ENCODE results near the gene LPP.

Gene LPP

GRCh38 chr3:188853856-188854771 lies 700.2 kb downstream of the LPP start:
- Histone ChIP-seq H3K9ac (ENCODE audit: insufficient read length) (no peak overlapping the region), H3K27ac (peak overlapping the region; percentile 34; the same call in 1 of the 2 replicates), H3K36me3 (ENCODE audit: insufficient read depth, low read length) (no peaks in the 10 kb centered on the region), H3K9me3 (ENCODE audit: low read depth, low read length) (no peaks in the 10 kb centered on the region), H3K4me3 (no peak overlapping the region)
- TF ChIP-seq EZH2 (IDR thresholded peaks at IDR 0.05) (no peak), FOXP2 (optimal IDR thresholded peaks at IDR 0.05; ENCODE audit: control extremely low read depth, extremely low read length, insufficient read depth) (no peak), POLR2AphosphoS5 (IDR thresholded peaks at IDR 0.05; ENCODE audit: borderline replicate concordance, low read depth, low read length) (no peak)
- DNase-seq (ENCODE audit: low read depth, low spot score): no peak

- no peak overlapping the region for H3K4me3 ChIP-seq
- H3K36me3 ChIP-seq (ENCODE audit: insufficient read depth, low read length): no peaks in the 10 kb centered on the region
- DNase-seq (ENCODE audit: low read depth, low spot score): no peak
- no peak overlapping the region for H3K27ac ChIP-seq
- TF ChIP-seq POLR2AphosphoS5 (IDR thresholded peaks at IDR 0.05; ENCODE audit: borderline replicate concordance, low read depth, low read length) (no peak), FOXP2 (optimal IDR thresholded peaks at IDR 0.05; ENCODE audit: control extremely low read depth, extremely low read length, insufficient read depth) (no peak), EZH2 (IDR thresholded peaks at IDR 0.05) (no peak)
- no peaks in the 10 kb centered on the region for H3K9me3 ChIP-seq (ENCODE audit: low read depth, low read length)
- H3K9ac ChIP-seq (ENCODE audit: insufficient read length): no peak overlapping the region
Measured at GRCh38 chr3:188854772-188855149, 700.8 kb downstream of the LPP start.

- Histone ChIP-seq H3K27ac (no peak overlapping the region), H3K9ac (ENCODE audit: insufficient read length) (no peak overlapping the region), H3K36me3 (ENCODE audit: insufficient read depth, low read length) (no peaks in the 10 kb centered on the region), H3K4me3 (no peak overlapping the region), H3K9me3 (ENCODE audit: low read depth, low read length) (no peaks in the 10 kb centered on the region)
- TF ChIP-seq POLR2AphosphoS5 (IDR thresholded peaks at IDR 0.05; ENCODE audit: borderline replicate concordance, low read depth, low read length) (no peak), EZH2 (IDR thresholded peaks at IDR 0.05) (no peak), FOXP2 (optimal IDR thresholded peaks at IDR 0.05; ENCODE audit: control extremely low read depth, extremely low read length, insufficient read depth) (no peak)
- no peak for DNase-seq (ENCODE audit: low read depth, low spot score)
Measured at GRCh38 chr3:188855675-188856074, 701.7 kb downstream of the LPP start.

- Histone ChIP-seq H3K27ac (no peak overlapping the region), H3K4me3 (no peak overlapping the region), H3K36me3 (ENCODE audit: insufficient read depth, low read length) (no peaks in the 10 kb centered on the region), H3K9me3 (ENCODE audit: low read depth, low read length) (no peaks in the 10 kb centered on the region), H3K9ac (ENCODE audit: insufficient read length) (no peak overlapping the region)
- TF ChIP-seq FOXP2 (optimal IDR thresholded peaks at IDR 0.05; ENCODE audit: control extremely low read depth, extremely low read length, insufficient read depth): no peak
- no peak for TF ChIP-seq POLR2AphosphoS5 (IDR thresholded peaks at IDR 0.05; ENCODE audit: borderline replicate concordance, low read depth, low read length)
- TF ChIP-seq EZH2 (IDR thresholded peaks at IDR 0.05): no peak
- no peak for DNase-seq (ENCODE audit: low read depth, low spot score)
Measured at GRCh38 chr3:188860147-188860546, 706.2 kb downstream of the LPP start.

GRCh38 chr3:188861842-188862744 lies 708.1 kb downstream of the LPP start:
- no peak overlapping the region for H3K9ac ChIP-seq (ENCODE audit: insufficient read length)
- H3K27ac ChIP-seq: no peak overlapping the region
- no peaks in the 10 kb centered on the region for H3K36me3 ChIP-seq (ENCODE audit: insufficient read depth, low read length)
- H3K9me3 ChIP-seq (ENCODE audit: low read depth, low read length): no peaks in the 10 kb centered on the region
- no peak overlapping the region for H3K4me3 ChIP-seq
- TF ChIP-seq POLR2AphosphoS5 (IDR thresholded peaks at IDR 0.05; ENCODE audit: borderline replicate concordance, low read depth, low read length) (no peak), EZH2 (IDR thresholded peaks at IDR 0.05) (no peak), FOXP2 (optimal IDR thresholded peaks at IDR 0.05; ENCODE audit: control extremely low read depth, extremely low read length, insufficient read depth) (no peak)
- no peak for DNase-seq (ENCODE audit: low read depth, low spot score)

GRCh38 chr3:188863999-188864406 lies 710.0 kb downstream of the LPP start:
- Histone ChIP-seq H3K9ac (ENCODE audit: insufficient read length) (no peak overlapping the region), H3K4me3 (no peak overlapping the region), H3K36me3 (ENCODE audit: insufficient read depth, low read length) (no peaks in the 10 kb centered on the region), H3K9me3 (ENCODE audit: low read depth, low read length) (no peaks in the 10 kb centered on the region), H3K27ac (no peak overlapping the region)
- DNase-seq (ENCODE audit: low read depth, low spot score): no peak
- TF ChIP-seq FOXP2 (optimal IDR thresholded peaks at IDR 0.05; ENCODE audit: control extremely low read depth, extremely low read length, insufficient read depth) (no peak), POLR2AphosphoS5 (IDR thresholded peaks at IDR 0.05; ENCODE audit: borderline replicate concordance, low read depth, low read length) (no peak), EZH2 (IDR thresholded peaks at IDR 0.05) (no peak)

GRCh38 chr3:188867691-188868265 lies 713.8 kb downstream of the LPP start:
- H3K4me3 ChIP-seq: no peak overlapping the region
- no peak overlapping the region for H3K9ac ChIP-seq (ENCODE audit: insufficient read length)
- no peak for TF ChIP-seq EZH2 (IDR thresholded peaks at IDR 0.05)
- no peaks in the 10 kb centered on the region for H3K9me3 ChIP-seq (ENCODE audit: low read depth, low read length)
- DNase-seq (ENCODE audit: low read depth, low spot score): no peak
- no peaks in the 10 kb centered on the region for H3K36me3 ChIP-seq (ENCODE audit: insufficient read depth, low read length)
- no peak overlapping the region for H3K27ac ChIP-seq

GRCh38 chr3:188868803-188869202 lies 714.8 kb downstream of the LPP start:
- TF ChIP-seq EZH2 (IDR thresholded peaks at IDR 0.05): no peak
- TF ChIP-seq FOXP2 (optimal IDR thresholded peaks at IDR 0.05; ENCODE audit: control extremely low read depth, extremely low read length, insufficient read depth): no peak
- no peak for TF ChIP-seq POLR2AphosphoS5 (IDR thresholded peaks at IDR 0.05; ENCODE audit: borderline replicate concordance, low read depth, low read length)
- no peaks in the 10 kb centered on the region for H3K9me3 ChIP-seq (ENCODE audit: low read depth, low read length)
- H3K36me3 ChIP-seq (ENCODE audit: insufficient read depth, low read length): no peaks in the 10 kb centered on the region
- H3K27ac ChIP-seq: no peak overlapping the region
- no peak overlapping the region for H3K9ac ChIP-seq (ENCODE audit: insufficient read length)
- H3K4me3 ChIP-seq: no peak overlapping the region
- no peak for DNase-seq (ENCODE audit: low read depth, low spot score)

Data from SK-N-MC (cell line).